Duodenal mucosa (tissue), 2 donors: ENCODE data around the gene DCLK2.

Source experiments
- H3K27ac ChIP-seq: one replicate; pipeline ENCODE4 v1.7.0; 2013; ENCODE audit warnings: low read depth, low read length
- H3K27me3 ChIP-seq, 2 donors: one replicate each; pipeline ENCODE4 v1.7.0; 2013; ENCODE audit warnings: low read length in 2 of 2, control low read depth in 1 of 2; ENCODE audit not compliant: insufficient read depth in 2 of 2, control insufficient read depth in 1 of 2
- H3K36me3 ChIP-seq, 2 donors: one replicate each; pipeline ENCODE4 v1.7.0; 2013; ENCODE audit warnings: low read length in 2 of 2, control low read depth in 1 of 2; ENCODE audit not compliant: insufficient read depth in 2 of 2, control insufficient read depth in 1 of 2
- H3K4me1 ChIP-seq, 2 donors: one replicate each; pipeline ENCODE4 v1.7.0; 2013; ENCODE audit warnings: low read length in 2 of 2, control low read depth in 1 of 2; ENCODE audit not compliant: insufficient read depth in 2 of 2, control insufficient read depth in 1 of 2
- H3K4me3 ChIP-seq, 2 donors: one replicate each; pipeline ENCODE4 v1.7.0; 2013; ENCODE audit warnings: low read length in 2 of 2, low read depth in 1 of 2
- H3K9ac ChIP-seq, 2 donors: one replicate each; pipeline ENCODE4 v1.7.0; 2013; ENCODE audit warnings: low read length in 2 of 2, low read depth in 1 of 2
- H3K9me3 ChIP-seq, 2 donors: one replicate each; pipeline ENCODE4 v1.7.0; 2013; ENCODE audit warnings: low read length in 2 of 2, control low read depth in 1 of 2; ENCODE audit not compliant: control insufficient read depth in 1 of 2

DCLK2 gene

DNA sequence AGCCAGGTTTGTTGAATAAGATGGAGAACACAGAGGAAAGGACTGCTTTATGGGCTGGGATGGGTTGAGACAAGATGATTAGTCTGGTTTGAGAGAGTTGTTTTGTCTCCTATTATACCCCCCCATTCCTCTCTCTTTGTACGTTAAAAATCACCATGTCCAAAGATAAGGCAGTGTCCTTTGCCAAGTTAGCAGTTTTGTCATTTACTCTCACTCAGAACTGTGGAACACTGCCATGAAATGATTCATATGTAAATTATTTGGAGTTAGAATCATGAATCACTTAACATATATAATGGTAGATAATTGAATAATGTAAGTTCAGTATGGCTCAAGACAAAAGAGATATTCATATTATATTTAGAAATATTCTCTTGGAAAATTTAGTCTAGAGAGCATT is 151.3 kb downstream of the DCLK2 start:
- no peak overlapping the region for H3K27ac ChIP-seq

DNA sequence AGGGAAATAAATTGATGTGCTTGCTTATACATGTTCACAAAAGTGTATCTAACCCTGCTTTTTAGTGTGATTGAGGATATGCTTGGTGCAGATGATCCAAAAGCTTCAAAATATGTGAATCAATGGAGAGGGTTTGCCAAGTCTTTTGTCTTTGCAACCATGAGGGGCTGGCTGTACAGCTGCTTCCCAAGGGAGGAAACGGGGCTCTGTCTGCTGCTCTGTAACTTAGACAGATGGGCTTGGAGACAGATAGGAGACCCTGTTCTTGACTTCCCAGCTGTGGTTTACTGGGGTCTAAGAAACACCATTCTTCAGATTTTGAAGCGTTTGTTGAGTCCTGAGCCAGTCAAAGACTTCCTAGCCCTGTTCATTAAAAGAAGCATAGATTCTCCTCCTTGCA is 152.3 kb downstream of the DCLK2 start:
- Histone ChIP-seq H3K9ac (no peak overlapping the region), H3K27me3 (no peaks in the 10 kb centered on the region), H3K4me3 (no peak overlapping the region), H3K27ac (no peak overlapping the region), H3K9me3 (no peaks in the 10 kb centered on the region), H3K4me1 (no peaks in the 10 kb centered on the region), H3K36me3 (no peaks in the 10 kb centered on the region)

More for the DNA sequence above, 151.3 kb downstream of the DCLK2 start:
- H3K27me3 ChIP-seq = no peaks in the 10 kb centered on the region
- no peaks in the 10 kb centered on the region for H3K36me3 ChIP-seq
- H3K9me3 ChIP-seq = no peaks in the 10 kb centered on the region
- H3K4me1 ChIP-seq = no peaks in the 10 kb centered on the region
- no peak overlapping the region for H3K4me3 ChIP-seq
- no peak overlapping the region for H3K9ac ChIP-seq

DNA sequence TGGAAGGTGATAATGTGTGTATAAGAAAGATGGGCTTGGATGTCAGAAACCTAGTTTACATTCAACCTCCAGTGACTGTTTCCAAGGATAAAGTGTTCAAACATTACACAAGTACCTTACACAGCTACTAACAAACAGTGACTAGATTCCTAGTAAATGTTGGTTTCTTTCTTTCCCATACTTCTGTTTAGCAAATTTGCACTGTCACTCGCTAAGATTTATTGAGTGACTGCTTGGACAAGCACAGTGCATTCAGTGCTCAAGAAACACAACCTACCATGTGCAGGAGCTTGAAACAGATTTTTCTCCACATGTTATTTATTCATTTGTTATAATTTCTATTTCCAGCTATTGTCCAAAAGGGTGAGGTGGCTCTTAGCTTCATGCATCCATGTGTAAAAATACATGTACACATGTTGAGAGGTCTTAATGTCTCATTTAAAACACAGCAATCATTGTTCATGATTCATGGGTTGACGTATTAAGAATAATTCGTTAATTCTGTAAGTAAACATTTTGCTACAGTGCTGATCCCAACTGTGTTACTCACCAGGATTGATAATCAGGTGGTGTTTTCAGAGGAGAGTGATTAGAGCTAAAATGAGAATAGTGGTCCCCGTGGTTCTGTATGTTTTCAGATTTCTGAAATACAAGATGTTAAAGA is 153.0 kb downstream of the DCLK2 start:
- Histone ChIP-seq H3K36me3 (no peaks in the 10 kb centered on the region), H3K27me3 (no peaks in the 10 kb centered on the region), H3K9me3 (no peaks in the 10 kb centered on the region), H3K4me3 (no peak overlapping the region), H3K27ac (no peak overlapping the region), H3K9ac (no peak overlapping the region), H3K4me1 (no peaks in the 10 kb centered on the region)

DNA sequence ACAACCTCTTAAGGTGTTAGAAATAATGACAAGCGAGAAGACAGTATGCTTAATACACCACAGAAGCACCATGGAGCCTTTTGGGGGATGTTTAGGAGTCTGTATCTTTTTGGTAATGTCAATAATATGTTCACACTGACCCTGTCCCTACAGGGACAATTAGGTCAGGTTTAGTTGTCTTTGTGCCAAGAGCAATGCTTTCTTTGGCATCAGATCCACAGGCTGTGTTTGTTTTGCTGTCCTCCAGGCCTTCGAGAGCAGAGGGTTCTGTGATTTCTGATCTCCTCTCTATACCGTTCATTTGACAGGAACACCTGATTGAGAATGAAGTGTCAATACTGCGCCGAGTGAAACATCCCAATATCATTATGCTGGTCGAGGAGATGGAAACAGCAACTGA is 153.8 kb downstream of the DCLK2 start:
- no peaks in the 10 kb centered on the region for H3K9me3 ChIP-seq
- H3K4me1 ChIP-seq = no peaks in the 10 kb centered on the region
- H3K27ac ChIP-seq = no peak overlapping the region
- H3K9ac ChIP-seq = no peak overlapping the region
- no peaks in the 10 kb centered on the region for H3K36me3 ChIP-seq
- H3K4me3 ChIP-seq = no peak overlapping the region
- H3K27me3 ChIP-seq = no peaks in the 10 kb centered on the region

DNA sequence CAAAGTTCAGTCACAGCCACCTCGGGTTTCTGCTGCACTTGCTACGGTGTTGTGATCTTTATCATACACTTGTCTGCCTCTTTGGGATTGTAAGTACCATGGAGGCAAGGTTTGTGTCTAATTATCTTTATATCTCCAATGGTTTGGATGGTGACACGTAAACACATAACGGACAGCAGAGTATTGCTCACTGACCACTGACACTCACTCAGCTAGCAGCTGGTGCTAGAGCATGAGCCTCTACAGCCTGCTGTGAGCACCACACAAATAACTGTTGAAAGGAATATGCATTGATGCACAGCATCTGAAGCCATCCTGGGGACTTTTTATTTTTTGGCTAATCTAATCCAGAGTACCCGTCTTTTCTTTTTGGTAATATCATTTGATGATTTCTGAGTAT is 156.0 kb downstream of the DCLK2 start:
- Histone ChIP-seq H3K4me1 (peaks cover 0 to 5% of the 10 kb centered on the region in 2 donors), H3K4me3 (no peak overlapping the region), H3K27ac (no peak overlapping the region), H3K27me3 (no peaks in the 10 kb centered on the region), H3K9ac (no peak overlapping the region), H3K36me3 (no peaks in the 10 kb centered on the region), H3K9me3 (no peaks in the 10 kb centered on the region)

DNA sequence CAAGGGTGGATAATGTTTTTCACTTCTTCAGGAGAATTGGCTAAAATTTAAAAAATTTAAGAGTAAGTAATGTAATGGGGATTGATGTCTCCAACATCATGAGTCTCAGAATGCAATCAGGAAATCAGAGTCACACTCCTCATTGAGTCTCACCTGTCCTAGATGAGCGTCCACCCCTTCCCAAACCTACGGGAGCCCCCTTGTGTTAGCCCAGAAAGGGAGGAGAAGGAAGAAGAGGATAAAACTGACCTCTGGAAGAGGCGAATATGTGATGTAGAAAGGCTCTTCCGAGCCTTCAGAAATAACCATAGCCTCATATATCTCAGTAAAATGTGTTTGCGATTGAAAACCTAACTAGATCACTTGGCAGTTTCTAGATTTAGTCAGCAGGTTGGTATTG is 157.1 kb downstream of the DCLK2 start:
- Histone ChIP-seq H3K4me1 (peaks cover 0 to 5% of the 10 kb centered on the region in 2 donors), H3K9me3 (no peaks in the 10 kb centered on the region), H3K9ac (no peak overlapping the region), H3K36me3 (no peaks in the 10 kb centered on the region), H3K27ac (peak overlapping the region; percentile 17), H3K4me3 (no peak overlapping the region), H3K27me3 (no peaks in the 10 kb centered on the region)

DNA sequence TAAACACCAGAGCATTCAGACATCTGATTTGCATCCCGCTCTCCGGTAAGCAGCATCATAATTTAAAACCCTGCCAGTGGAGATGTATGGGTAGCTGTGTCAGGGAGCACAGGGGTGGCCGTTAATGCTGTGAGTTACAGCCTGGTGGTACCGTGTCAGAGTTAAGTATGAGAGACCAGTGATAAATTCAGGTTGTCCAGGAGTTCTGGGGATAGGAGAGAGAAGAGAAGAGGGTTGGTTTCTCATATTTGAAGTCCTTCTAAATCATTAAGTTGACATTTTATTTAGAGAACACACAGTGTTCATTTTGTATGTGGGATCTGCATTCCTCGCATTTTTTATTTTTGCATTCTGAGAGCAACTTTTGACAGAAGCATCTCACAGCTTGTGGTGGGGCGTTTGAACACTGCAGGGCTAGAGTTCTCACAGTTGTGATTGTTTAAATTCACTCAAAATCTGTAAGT is 157.6 kb downstream of the DCLK2 start:
- Histone ChIP-seq H3K27ac (no peak overlapping the region), H3K9me3 (no peaks in the 10 kb centered on the region), H3K4me1 (peaks cover 0 to 5% of the 10 kb centered on the region in 2 donors), H3K36me3 (no peaks in the 10 kb centered on the region), H3K27me3 (no peaks in the 10 kb centered on the region), H3K4me3 (no peak overlapping the region), H3K9ac (no peak overlapping the region)

DNA sequence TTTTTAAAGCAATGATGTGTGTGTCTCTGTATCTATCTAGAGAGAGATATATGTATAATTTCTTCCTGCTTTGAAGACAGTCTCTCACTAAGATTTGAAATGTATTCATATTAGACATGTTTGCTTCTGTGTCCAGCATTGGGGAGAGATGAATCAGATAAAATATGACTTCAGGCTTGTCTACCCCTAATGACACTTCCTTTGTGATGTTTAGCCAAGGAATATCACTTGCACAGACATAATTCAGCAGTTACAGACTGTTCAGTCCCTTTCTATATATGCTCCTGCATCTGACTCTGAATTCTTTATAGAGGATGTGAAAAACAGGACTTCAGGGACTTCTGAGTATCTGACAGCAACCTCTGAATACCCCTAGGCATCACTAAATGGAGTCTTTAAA is 158.4 kb downstream of the DCLK2 start:
- Histone ChIP-seq H3K9me3 (no peaks in the 10 kb centered on the region), H3K4me3 (no peak overlapping the region), H3K27ac (peak overlapping the region; percentile 61), H3K9ac (no peak overlapping the region), H3K27me3 (no peaks in the 10 kb centered on the region), H3K4me1 (peaks cover 0 to 5% of the 10 kb centered on the region in 2 donors), H3K36me3 (no peaks in the 10 kb centered on the region)

DNA sequence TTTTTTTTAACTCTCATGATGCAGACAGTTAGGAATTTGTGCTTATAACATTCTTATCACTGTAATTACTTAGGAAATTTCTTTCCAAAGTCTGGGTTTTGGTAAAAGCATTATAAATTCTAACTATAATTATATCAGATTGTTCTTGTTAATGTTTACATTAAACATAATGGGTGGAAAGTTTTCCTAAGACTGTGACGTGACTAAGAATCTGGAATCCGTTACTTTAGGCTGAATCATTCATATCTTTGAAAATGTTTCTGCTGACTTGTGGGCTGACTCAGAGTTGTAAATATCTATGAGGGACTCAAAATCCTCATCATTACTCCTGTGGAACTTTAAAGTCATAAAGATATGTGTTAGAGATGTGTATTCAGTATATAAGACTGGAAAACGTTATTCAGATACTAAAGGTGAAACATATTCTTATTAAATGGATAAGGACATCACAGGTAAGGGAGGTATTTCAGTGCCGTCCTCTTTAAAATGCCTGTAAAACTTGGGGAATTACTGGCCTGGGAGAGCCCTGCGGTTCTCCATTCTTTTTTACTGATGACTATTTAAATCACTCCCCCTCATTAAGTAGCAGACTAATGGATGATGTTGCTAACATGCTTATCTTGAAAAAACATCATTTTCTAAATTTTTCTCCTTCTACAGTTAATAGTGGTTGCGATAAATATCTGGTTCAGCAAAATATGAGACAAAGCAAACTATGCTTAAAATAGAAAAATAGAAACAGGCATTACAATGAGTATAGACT is 159.0 kb downstream of the DCLK2 start:
- Histone ChIP-seq H3K36me3 (no peaks in the 10 kb centered on the region), H3K4me3 (no peak overlapping the region), H3K4me1 (peaks cover 0 to 5% of the 10 kb centered on the region in 2 donors), H3K9me3 (no peaks in the 10 kb centered on the region), H3K9ac (no peak overlapping the region), H3K27ac (peak overlapping the region; percentile 2), H3K27me3 (no peaks in the 10 kb centered on the region)

DNA sequence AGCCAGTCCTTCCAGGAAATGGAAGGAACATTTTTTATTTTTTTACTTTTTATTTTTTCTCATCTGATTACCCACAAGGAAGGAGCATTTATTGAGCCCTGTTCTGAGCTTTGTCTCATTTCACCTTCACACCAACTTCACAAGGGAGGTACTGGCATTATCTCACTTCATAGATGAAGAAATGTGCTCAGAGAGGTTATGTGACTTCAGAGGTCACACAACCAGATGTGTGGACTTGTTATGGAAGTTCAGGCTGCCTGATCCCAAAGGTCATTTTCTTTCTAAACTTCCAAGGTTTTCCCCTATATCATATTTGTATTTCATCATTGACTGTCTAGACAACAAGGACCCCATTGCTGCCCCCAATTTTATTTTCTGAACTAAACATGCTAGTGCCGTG is 160.3 kb downstream of the DCLK2 start:
- Histone ChIP-seq H3K4me1 (peaks cover 0 to 5% of the 10 kb centered on the region in 2 donors), H3K36me3 (no peaks in the 10 kb centered on the region), H3K27ac (no peak overlapping the region), H3K9me3 (no peaks in the 10 kb centered on the region), H3K27me3 (no peaks in the 10 kb centered on the region), H3K9ac (no peak overlapping the region), H3K4me3 (no peak overlapping the region)
